GM06990 (cell line): ENCODE results near the gene PTPRC.

Experiments
- DNase-seq: peaks from one replicate; pipeline ENCODE4 v3.0.0-alpha.2; 2011; ENCODE audit not compliant: insufficient read length; ENCODE audit errors: extremely low read depth
- H3K27me3 ChIP-seq: replicated peaks from 2 replicates; pipeline ENCODE4 v1.6.0; 2011; ENCODE audit warnings: low read length; ENCODE audit not compliant: control insufficient read depth, insufficient read depth
- H3K36me3 ChIP-seq: 2 replicates; pipeline ENCODE4 v1.5.1; 2011; ENCODE audit warnings: low read length; ENCODE audit not compliant: control insufficient read depth, insufficient read depth
- H3K4me3 ChIP-seq: replicated peaks from 2 replicates; pipeline ENCODE4 v1.5.1; 2011; ENCODE audit warnings: low read depth, mild to moderate bottlenecking, control low read depth, low read length
- CTCF ChIP-seq: IDR thresholded peaks from 2 replicates; pipeline ENCODE4 v1.5.1; 2011; ENCODE audit warnings: low read length, control low read depth, mild to moderate bottlenecking, inconsistent platforms; ENCODE audit not compliant: insufficient read depth, poor library complexity, severe bottlenecking

PTPRC gene

GRCh38 chr1:198664068-198664788 lies 25.4 kb downstream of the PTPRC start:
- Histone ChIP-seq H3K27me3 (no peaks in the 10 kb centered on the region), H3K4me3 (peak overlapping the region; percentile 45), H3K36me3 (no peaks in the 10 kb centered on the region; the same call in 1 of the 2 replicates)
- no peak for DNase-seq
- no peak for TF ChIP-seq CTCF

GRCh38 chr1:198667186-198667585 lies 28.3 kb downstream of the PTPRC start:
- no peak for TF ChIP-seq CTCF
- no peak for DNase-seq
- Histone ChIP-seq H3K27me3 (no peaks in the 10 kb centered on the region), H3K36me3 (no peaks in the 10 kb centered on the region; the same call in 1 of the 2 replicates), H3K4me3 (no peak overlapping the region)

GRCh38 chr1:198667807-198668206 lies 29.0 kb downstream of the PTPRC start:
- no peaks in the 10 kb centered on the region; the same call in 1 of the 2 replicates for H3K36me3 ChIP-seq
- H3K27me3 ChIP-seq: no peaks in the 10 kb centered on the region
- no peak for TF ChIP-seq CTCF
- no peak overlapping the region for H3K4me3 ChIP-seq
- DNase-seq: no peak

- Histone ChIP-seq H3K4me3 (no peak overlapping the region), H3K36me3 (no peaks in the 10 kb centered on the region), H3K27me3 (no peaks in the 10 kb centered on the region)
- DNase-seq: peak; percentile 53
- TF ChIP-seq CTCF: no peak
Observed at GRCh38 chr1:198669023-198669698, 30.3 kb downstream of the PTPRC start.

- H3K4me3 ChIP-seq: no peak overlapping the region
- no peaks in the 10 kb centered on the region for H3K27me3 ChIP-seq
- no peak for DNase-seq
- no peaks in the 10 kb centered on the region for H3K36me3 ChIP-seq
- TF ChIP-seq CTCF: no peak
Observed at GRCh38 chr1:198669771-198670170, 30.9 kb downstream of the PTPRC start.
